Fibroblast of peridontal ligament (primary cell): Measurements from ENCODE around the gene RAET1G.
"Not testable (repeated sequence)": the region's sequence is repeated elsewhere in the genome, so short reads cannot be mapped to it uniquely, and the experiment has no call there.

Experiments used
- DNase-seq: peaks from one replicate; pipeline ENCODE4 v3.0.0-alpha.2; 2010; ENCODE audit errors: extremely low read depth

Gene RAET1G

GRCh38 chr6:149953934-149954327 lies 31.0 kb upstream of the RAET1G start:
- DNase-seq = not testable (repeated sequence)

GRCh38 chr6:149953390-149953789 lies 30.5 kb upstream of the RAET1G start:
- DNase-seq = not testable (repeated sequence)

- DNase-seq = no peak
Measured at GRCh38 chr6:149951626-149952025, 28.7 kb upstream of the RAET1G start.

GRCh38 chr6:149951096-149951495 lies 28.2 kb upstream of the RAET1G start:
- DNase-seq = no peak

- no peak for DNase-seq
Measured at GRCh38 chr6:149950423-149950822, 27.5 kb upstream of the RAET1G start.

GRCh38 chr6:149948616-149949015 lies 25.7 kb upstream of the RAET1G start:
- no peak for DNase-seq

- DNase-seq = no peak
Measured at GRCh38 chr6:149948011-149948410, 25.1 kb upstream of the RAET1G start.

GRCh38 chr6:149947533-149947932 lies 24.6 kb upstream of the RAET1G start:
- not testable (repeated sequence) for DNase-seq

GRCh38 chr6:149946631-149947030 lies 23.7 kb upstream of the RAET1G start:
- not testable (repeated sequence) for DNase-seq

- DNase-seq = not testable (repeated sequence)
Measured at GRCh38 chr6:149945276-149945675, 22.4 kb upstream of the RAET1G start.

GRCh38 chr6:149943321-149943720 lies 20.4 kb upstream of the RAET1G start:
- not testable (repeated sequence) for DNase-seq

GRCh38 chr6:149942461-149942829 lies 19.5 kb upstream of the RAET1G start:
- no peak for DNase-seq

GRCh38 chr6:149941583-149942460 lies 18.9 kb upstream of the RAET1G start, which contains the start of gene ULBP2:
Gene ULBP2, plus strand, starts transcription at chr6:149942014. Its CDS starts 59 bp downstream, at chr6:149942073.
- DNase-seq = peak; percentile 92

GRCh38 chr6:149940672-149940982 lies 17.7 kb upstream of the RAET1G start:
- DNase-seq = no peak

- DNase-seq = no peak
Measured at GRCh38 chr6:149939909-149940671, 17.2 kb upstream of the RAET1G start.

GRCh38 chr6:149939356-149939648 lies 16.4 kb upstream of the RAET1G start:
- no peak for DNase-seq

- DNase-seq = peak; percentile 10
Measured at GRCh38 chr6:149938571-149939355, 15.8 kb upstream of the RAET1G start.

GRCh38 chr6:149938013-149938570 lies 15.2 kb upstream of the RAET1G start:
- not testable (repeated sequence) for DNase-seq

- DNase-seq = no peak
Measured at GRCh38 chr6:149936743-149937142, 13.8 kb upstream of the RAET1G start.

- no peak for DNase-seq
Measured at GRCh38 chr6:149935668-149936067, 12.7 kb upstream of the RAET1G start.

- DNase-seq = no peak
Measured at GRCh38 chr6:149935246-149935645, 12.3 kb upstream of the RAET1G start.
